ENCODE data around the gene IFNAR2. TPM values are rescaled to one million over a fixed set of nuclear protein-coding genes. Genes with fewer than 3 reads are reported as not detected.

Gene IFNAR2
- total and polyA plus RNA-seq, 2 experiments from 2014 or later = 16.8 to 18.2 TPM

GRCh38 chr21:33244082-33244778 lies 14.5 kb downstream of the IFNAR2 start:
- Histone ChIP-seq H3K4me1 (ENCODE audit: insufficient read depth) (no peaks in the 10 kb centered on the region), H3K36me3 (ENCODE audit: insufficient read depth) (peaks cover 20% of the 10 kb centered on the region), H3F3A (replicated peaks; ENCODE audit: low read depth) (no peaks in the 10 kb centered on the region), H3K4me2 (no peak overlapping the region), H3K4me3 (no peak overlapping the region), H2AFZ (no peak overlapping the region), H3K9me2 (ENCODE audit: insufficient read depth) (no peaks in the 10 kb centered on the region), H3K27ac (ENCODE audit: low read depth) (no peak overlapping the region), H4K20me1 (replicated peaks; ENCODE audit: insufficient read depth) (no peaks in the 10 kb centered on the region), H3K27me3 (ENCODE audit: insufficient read depth) (no peaks in the 10 kb centered on the region), H3K79me2 (replicated peaks; ENCODE audit: insufficient read depth) (peaks cover 9% of the 10 kb centered on the region; the same call in 1 of the 2 replicates)
- DNase-seq (ENCODE audit: low spot score) (no peak), ATAC-seq (no peak)
- H3K4me1 Mint-ChIP-seq = no peaks in the 10 kb centered on the region
- peaks cover 66% of the 10 kb centered on the region for H3K36me3 Mint-ChIP-seq (ENCODE audit: low read depth)
- H3K27ac Mint-ChIP-seq = no peak overlapping the region
- peaks cover 20% of the 10 kb centered on the region for H3K9me3 Mint-ChIP-seq
- H3K27me3 Mint-ChIP-seq (ENCODE audit: insufficient read depth, low read depth, poor library complexity) = peaks cover 4% of the 10 kb centered on the region
- no peak overlapping the region for H3K4me3 Mint-ChIP-seq
- TF ChIP-seq NANOG (IDR thresholded peaks at IDR 0.05; ENCODE audit: borderline replicate concordance) (no peak), JUNB (IDR thresholded peaks at IDR 0.05; ENCODE audit: unreplicated experiment) (no peak), ETS1 (IDR thresholded peaks at IDR 0.05) (no peak), ZNF114 (CRISPR knock-in tag; IDR thresholded peaks at IDR 0.05) (no peak), EZH2phosphoT487 (IDR thresholded peaks at IDR 0.05; ENCODE audit: unreplicated experiment) (no peak), POLR2AphosphoS5 (IDR thresholded peaks at IDR 0.05; ENCODE audit: low read depth) (no peak), ZNF331 (CRISPR knock-in tag; IDR thresholded peaks at IDR 0.05; ENCODE audit: low read depth) (no peak), STAT1 (IDR thresholded peaks at IDR 0.05; ENCODE audit: unreplicated experiment) (no peak), EZH2 (IDR thresholded peaks at IDR 0.05; ENCODE audit: low read depth, unreplicated experiment) (no peak), CREB1 (CRISPR knock-in tag; IDR thresholded peaks at IDR 0.05; ENCODE audit: low read depth) (no peak)
- TF ChIP-seq, protein P1, sequence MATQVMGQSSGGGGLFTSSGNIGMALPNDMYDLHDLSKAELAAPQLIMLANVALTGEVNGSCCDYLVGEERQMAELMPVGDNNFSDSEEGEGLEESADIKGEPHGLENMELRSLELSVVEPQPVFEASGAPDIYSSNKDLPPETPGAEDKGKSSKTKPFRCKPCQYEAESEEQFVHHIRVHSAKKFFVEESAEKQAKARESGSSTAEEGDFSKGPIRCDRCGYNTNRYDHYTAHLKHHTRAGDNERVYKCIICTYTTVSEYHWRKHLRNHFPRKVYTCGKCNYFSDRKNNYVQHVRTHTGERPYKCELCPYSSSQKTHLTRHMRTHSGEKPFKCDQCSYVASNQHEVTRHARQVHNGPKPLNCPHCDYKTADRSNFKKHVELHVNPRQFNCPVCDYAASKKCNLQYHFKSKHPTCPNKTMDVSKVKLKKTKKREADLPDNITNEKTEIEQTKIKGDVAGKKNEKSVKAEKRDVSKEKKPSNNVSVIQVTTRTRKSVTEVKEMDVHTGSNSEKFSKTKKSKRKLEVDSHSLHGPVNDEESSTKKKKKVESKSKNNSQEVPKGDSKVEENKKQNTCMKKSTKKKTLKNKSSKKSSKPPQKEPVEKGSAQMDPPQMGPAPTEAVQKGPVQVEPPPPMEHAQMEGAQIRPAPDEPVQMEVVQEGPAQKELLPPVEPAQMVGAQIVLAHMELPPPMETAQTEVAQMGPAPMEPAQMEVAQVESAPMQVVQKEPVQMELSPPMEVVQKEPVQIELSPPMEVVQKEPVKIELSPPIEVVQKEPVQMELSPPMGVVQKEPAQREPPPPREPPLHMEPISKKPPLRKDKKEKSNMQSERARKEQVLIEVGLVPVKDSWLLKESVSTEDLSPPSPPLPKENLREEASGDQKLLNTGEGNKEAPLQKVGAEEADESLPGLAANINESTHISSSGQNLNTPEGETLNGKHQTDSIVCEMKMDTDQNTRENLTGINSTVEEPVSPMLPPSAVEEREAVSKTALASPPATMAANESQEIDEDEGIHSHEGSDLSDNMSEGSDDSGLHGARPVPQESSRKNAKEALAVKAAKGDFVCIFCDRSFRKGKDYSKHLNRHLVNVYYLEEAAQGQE (IDR thresholded peaks at IDR 0.05; ENCODE audit: unreplicated experiment) = no peak
- TF ChIP-seq, protein P2, sequence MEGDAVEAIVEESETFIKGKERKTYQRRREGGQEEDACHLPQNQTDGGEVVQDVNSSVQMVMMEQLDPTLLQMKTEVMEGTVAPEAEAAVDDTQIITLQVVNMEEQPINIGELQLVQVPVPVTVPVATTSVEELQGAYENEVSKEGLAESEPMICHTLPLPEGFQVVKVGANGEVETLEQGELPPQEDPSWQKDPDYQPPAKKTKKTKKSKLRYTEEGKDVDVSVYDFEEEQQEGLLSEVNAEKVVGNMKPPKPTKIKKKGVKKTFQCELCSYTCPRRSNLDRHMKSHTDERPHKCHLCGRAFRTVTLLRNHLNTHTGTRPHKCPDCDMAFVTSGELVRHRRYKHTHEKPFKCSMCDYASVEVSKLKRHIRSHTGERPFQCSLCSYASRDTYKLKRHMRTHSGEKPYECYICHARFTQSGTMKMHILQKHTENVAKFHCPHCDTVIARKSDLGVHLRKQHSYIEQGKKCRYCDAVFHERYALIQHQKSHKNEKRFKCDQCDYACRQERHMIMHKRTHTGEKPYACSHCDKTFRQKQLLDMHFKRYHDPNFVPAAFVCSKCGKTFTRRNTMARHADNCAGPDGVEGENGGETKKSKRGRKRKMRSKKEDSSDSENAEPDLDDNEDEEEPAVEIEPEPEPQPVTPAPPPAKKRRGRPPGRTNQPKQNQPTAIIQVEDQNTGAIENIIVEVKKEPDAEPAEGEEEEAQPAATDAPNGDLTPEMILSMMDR (conservative IDR thresholded peaks at IDR 0.05; ENCODE audit: low read depth in 2 of 2) = no peak
- TF ChIP-seq, protein P3, sequence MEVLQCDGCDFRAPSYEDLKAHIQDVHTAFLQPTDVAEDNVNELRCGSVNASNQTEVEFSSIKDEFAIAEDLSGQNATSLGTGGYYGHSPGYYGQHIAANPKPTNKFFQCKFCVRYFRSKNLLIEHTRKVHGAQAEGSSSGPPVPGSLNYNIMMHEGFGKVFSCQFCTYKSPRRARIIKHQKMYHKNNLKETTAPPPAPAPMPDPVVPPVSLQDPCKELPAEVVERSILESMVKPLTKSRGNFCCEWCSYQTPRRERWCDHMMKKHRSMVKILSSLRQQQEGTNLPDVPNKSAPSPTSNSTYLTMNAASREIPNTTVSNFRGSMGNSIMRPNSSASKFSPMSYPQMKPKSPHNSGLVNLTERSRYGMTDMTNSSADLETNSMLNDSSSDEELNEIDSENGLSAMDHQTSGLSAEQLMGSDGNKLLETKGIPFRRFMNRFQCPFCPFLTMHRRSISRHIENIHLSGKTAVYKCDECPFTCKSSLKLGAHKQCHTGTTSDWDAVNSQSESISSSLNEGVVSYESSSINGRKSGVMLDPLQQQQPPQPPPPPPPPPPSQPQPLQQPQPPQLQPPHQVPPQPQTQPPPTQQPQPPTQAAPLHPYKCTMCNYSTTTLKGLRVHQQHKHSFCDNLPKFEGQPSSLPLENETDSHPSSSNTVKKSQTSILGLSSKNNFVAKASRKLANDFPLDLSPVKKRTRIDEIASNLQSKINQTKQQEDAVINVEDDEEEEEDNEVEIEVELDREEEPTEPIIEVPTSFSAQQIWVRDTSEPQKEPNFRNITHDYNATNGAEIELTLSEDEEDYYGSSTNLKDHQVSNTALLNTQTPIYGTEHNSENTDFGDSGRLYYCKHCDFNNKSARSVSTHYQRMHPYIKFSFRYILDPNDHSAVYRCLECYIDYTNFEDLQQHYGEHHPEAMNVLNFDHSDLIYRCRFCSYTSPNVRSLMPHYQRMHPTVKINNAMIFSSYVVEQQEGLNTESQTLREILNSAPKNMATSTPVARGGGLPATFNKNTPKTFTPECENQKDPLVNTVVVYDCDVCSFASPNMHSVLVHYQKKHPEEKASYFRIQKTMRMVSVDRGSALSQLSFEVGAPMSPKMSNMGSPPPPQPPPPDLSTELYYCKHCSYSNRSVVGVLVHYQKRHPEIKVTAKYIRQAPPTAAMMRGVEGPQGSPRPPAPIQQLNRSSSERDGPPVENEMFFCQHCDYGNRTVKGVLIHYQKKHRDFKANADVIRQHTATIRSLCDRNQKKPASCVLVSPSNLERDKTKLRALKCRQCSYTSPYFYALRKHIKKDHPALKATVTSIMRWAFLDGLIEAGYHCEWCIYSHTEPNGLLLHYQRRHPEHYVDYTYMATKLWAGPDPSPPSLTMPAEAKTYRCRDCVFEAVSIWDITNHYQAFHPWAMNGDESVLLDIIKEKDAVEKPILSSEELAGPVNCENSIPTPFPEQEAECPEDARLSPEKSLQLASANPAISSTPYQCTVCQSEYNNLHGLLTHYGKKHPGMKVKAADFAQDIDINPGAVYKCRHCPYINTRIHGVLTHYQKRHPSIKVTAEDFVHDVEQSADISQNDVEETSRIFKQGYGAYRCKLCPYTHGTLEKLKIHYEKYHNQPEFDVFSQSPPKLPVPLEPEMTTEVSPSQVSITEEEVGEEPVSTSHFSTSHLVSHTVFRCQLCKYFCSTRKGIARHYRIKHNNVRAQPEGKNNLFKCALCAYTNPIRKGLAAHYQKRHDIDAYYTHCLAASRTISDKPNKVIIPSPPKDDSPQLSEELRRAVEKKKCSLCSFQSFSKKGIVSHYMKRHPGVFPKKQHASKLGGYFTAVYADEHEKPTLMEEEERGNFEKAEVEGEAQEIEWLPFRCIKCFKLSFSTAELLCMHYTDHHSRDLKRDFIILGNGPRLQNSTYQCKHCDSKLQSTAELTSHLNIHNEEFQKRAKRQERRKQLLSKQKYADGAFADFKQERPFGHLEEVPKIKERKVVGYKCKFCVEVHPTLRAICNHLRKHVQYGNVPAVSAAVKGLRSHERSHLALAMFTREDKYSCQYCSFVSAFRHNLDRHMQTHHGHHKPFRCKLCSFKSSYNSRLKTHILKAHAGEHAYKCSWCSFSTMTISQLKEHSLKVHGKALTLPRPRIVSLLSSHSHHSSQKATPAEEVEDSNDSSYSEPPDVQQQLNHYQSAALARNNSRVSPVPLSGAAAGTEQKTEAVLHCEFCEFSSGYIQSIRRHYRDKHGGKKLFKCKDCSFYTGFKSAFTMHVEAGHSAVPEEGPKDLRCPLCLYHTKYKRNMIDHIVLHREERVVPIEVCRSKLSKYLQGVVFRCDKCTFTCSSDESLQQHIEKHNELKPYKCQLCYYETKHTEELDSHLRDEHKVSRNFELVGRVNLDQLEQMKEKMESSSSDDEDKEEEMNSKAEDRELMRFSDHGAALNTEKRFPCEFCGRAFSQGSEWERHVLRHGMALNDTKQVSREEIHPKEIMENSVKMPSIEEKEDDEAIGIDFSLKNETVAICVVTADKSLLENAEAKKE (CRISPR knock-in tag; IDR thresholded peaks at IDR 0.05) = no peak
